SU-DHL-6 (cell line): ENCODE results near the gene AGPAT4.
A peak's percentile ranks its signal among the peaks of the same experiment; 100 is the strongest.

ENCODE experiments used
- H2AFZ ChIP-seq: fragments of 200-600 bp; sonication (generic); 2 replicates; pipeline ENCODE4 v1.6.1; 2014; ENCODE audit warnings: low read depth, mild to moderate bottlenecking, moderate library complexity, mixed read lengths, antibody characterized with exemption, low read length; ENCODE audit not compliant: severe bottlenecking
- H3F3A ChIP-seq: fragments of 200-600 bp; shearing (Covaris generic); 2 replicates; pipeline ENCODE4 v1.6.0; 2016; ENCODE audit warnings: antibody characterized with exemption, mild to moderate bottlenecking; ENCODE audit not compliant: insufficient read depth
- H3K27ac ChIP-seq: fragments of 200-600 bp; sonication (generic); 2 replicates; pipeline ENCODE4 v1.5.1; 2016; ENCODE audit warnings: low read depth, mild to moderate bottlenecking, low read length, moderate library complexity, mixed read lengths
- H3K27me3 ChIP-seq: fragments of 200-600 bp; sonication (generic), shearing (Covaris generic); 2 replicates; pipeline ENCODE4 v1.6.0; 2014; ENCODE audit warnings: mild to moderate bottlenecking, low read length
- H3K36me3 ChIP-seq: fragments of 200-600 bp; sonication (generic); 2 replicates; pipeline ENCODE4 v1.6.1; 2014; ENCODE audit warnings: mild to moderate bottlenecking, low read length, mixed read lengths
- H3K4me2 ChIP-seq: fragments of 300-600, 200-600 bp; shearing (Covaris generic), sonication (generic); 2 replicates; pipeline ENCODE4 v1.6.0; 2014; ENCODE audit warnings: low read length, low read depth, mild to moderate bottlenecking; ENCODE audit not compliant: poor library complexity, severe bottlenecking
- H3K4me3 ChIP-seq: fragments of 200-600 bp; sonication (generic); 2 replicates; pipeline ENCODE4 v1.5.1; 2014; ENCODE audit warnings: antibody characterized with exemption, low read length, mild to moderate bottlenecking, mixed read lengths; ENCODE audit not compliant: insufficient read depth, poor library complexity, severe bottlenecking
- H3K79me2 ChIP-seq: fragments of 200-600 bp; sonication (generic); 2 replicates; pipeline ENCODE4 v1.6.1; 2014; ENCODE audit warnings: mild to moderate bottlenecking, low read length, moderate library complexity; ENCODE audit not compliant: insufficient read depth
- H3K9ac ChIP-seq: fragments of 200-600 bp; sonication (generic); 2 replicates; pipeline ENCODE4 v1.7.0; 2014; ENCODE audit warnings: mild to moderate bottlenecking, low read length
- H3K9me2 ChIP-seq: fragments of 200-600 bp; sonication (generic); replicated peaks from 2 replicates; pipeline ENCODE4 v1.6.1; 2014; ENCODE audit warnings: low read length; ENCODE audit not compliant: insufficient read depth
- H3K9me3 ChIP-seq: fragments of 200-600 bp; sonication (generic); 2 replicates; pipeline ENCODE4 v1.6.1; 2014; ENCODE audit warnings: low read length, mixed read lengths; ENCODE audit not compliant: insufficient read depth
- H4K20me1 ChIP-seq: fragments of 200-600 bp; sonication (generic); 2 replicates; pipeline ENCODE4 v1.6.1; 2014; ENCODE audit warnings: low read depth, mild to moderate bottlenecking, antibody characterized with exemption, low read length, moderate library complexity, mixed read lengths
- EZH2phosphoT487 ChIP-seq: fragments of 200-600 bp; sonication (generic), shearing (Covaris generic); conservative IDR thresholded peaks from 2 replicates; pipeline ENCODE4 v1.6.1; 2018; ENCODE audit warnings: mild to moderate bottlenecking, antibody characterized with exemption, low read length, moderate library complexity, mixed read lengths
- TF ChIP-seq, protein P1 (sequence below): fragments of 200-600 bp; sonication (generic); IDR thresholded peaks from one replicate; pipeline ENCODE4 v1.5.1; 2017; ENCODE audit warnings: antibody characterized with exemption, mild to moderate bottlenecking, low read length, moderate library complexity; ENCODE audit not compliant: insufficient read depth, poor library complexity, severe bottlenecking

The AGPAT4 gene

DNA sequence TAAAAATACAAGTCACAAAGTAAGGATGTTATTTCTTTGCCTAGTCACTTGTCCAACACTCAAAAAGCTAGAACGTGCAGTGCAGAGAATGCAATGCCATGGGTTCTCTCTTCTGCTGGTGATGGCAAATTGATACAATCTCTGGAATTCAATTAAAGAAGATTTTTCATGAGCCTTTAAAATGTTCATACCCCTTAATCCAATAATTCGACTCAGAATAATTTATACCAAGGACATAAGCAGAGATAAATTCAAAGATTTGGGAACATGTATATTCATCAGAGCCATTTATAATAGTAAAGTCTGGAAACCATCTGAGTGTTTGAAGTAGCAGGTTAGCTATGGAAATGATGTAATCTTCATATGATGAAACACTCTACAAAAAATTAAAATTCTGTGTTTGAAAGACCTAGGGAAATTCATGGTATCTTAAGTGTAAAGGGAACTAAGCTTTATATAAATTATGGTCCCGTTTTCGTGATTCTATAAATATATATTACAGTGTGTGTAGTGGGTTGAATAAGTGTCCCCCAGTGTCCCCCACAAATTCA lies 2.8 kb upstream of the AGPAT4 start:
- no peaks in the 10 kb centered on the region for H3K9me2 ChIP-seq
- H2AFZ ChIP-seq: no peak overlapping the region
- H4K20me1 ChIP-seq: no peaks in the 10 kb centered on the region
- no peaks in the 10 kb centered on the region for H3K27me3 ChIP-seq
- no peaks in the 10 kb centered on the region for H3K9me3 ChIP-seq
- no peak overlapping the region for H3K4me3 ChIP-seq
- no peak overlapping the region for H3K9ac ChIP-seq
- H3K79me2 ChIP-seq: no peaks in the 10 kb centered on the region
- H3K4me2 ChIP-seq: no peak overlapping the region
- no peaks in the 10 kb centered on the region for H3F3A ChIP-seq
- no peak for TF ChIP-seq EZH2phosphoT487
- TF ChIP-seq, protein P1, sequence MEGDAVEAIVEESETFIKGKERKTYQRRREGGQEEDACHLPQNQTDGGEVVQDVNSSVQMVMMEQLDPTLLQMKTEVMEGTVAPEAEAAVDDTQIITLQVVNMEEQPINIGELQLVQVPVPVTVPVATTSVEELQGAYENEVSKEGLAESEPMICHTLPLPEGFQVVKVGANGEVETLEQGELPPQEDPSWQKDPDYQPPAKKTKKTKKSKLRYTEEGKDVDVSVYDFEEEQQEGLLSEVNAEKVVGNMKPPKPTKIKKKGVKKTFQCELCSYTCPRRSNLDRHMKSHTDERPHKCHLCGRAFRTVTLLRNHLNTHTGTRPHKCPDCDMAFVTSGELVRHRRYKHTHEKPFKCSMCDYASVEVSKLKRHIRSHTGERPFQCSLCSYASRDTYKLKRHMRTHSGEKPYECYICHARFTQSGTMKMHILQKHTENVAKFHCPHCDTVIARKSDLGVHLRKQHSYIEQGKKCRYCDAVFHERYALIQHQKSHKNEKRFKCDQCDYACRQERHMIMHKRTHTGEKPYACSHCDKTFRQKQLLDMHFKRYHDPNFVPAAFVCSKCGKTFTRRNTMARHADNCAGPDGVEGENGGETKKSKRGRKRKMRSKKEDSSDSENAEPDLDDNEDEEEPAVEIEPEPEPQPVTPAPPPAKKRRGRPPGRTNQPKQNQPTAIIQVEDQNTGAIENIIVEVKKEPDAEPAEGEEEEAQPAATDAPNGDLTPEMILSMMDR: no peak
- no peak overlapping the region for H3K27ac ChIP-seq
- H3K36me3 ChIP-seq: no peaks in the 10 kb centered on the region

DNA sequence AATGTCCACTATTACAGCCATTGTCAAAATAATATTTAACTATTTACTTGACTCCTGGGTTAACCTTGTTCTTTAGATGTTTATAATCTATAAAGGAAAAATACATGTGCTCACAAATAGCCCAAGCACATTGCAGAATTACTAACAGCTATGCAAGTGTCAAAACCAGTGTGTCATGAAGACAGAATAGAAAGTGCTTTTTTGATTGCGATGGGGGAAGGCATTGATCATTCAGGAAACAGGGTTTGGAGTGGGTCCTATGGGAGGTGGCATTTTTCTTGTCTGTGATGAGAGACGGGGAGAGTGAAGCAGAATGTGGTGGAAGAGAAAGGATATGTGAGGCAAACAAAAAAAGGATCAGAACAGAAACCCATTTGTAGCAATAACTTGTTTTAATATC lies 1.0 kb upstream of the AGPAT4 start:
- H3K79me2 ChIP-seq: no peaks in the 10 kb centered on the region
- H4K20me1 ChIP-seq: no peaks in the 10 kb centered on the region
- no peaks in the 10 kb centered on the region for H3K27me3 ChIP-seq
- no peak overlapping the region for H3K9ac ChIP-seq
- no peaks in the 10 kb centered on the region for H3K9me3 ChIP-seq
- H3K36me3 ChIP-seq: no peaks in the 10 kb centered on the region
- no peak overlapping the region for H3K4me3 ChIP-seq
- H2AFZ ChIP-seq: peak overlapping the region; percentile 95
- no peaks in the 10 kb centered on the region for H3F3A ChIP-seq
- no peak overlapping the region for H3K4me2 ChIP-seq
- no peak for TF ChIP-seq EZH2phosphoT487
- TF ChIP-seq, protein P1: no peak
- no peak overlapping the region for H3K27ac ChIP-seq
- H3K9me2 ChIP-seq: no peaks in the 10 kb centered on the region

DNA sequence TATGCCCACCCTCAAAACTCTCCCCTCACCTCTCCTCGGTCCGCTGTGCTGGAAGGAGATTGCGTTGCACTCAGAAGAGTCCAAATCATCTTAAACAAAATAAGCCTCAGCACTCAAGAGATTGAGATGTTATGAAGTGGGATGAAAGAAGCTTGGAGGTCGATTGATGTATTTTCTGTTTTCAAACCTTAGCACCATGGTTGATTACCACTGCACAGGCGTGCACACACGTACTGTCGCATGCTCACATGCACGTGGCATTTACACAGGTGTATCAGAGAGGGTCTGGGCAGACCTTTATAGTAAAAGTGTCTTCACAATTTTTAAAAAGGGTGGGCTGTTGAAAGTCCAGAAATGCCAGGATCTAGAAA lies 612 bp upstream of the AGPAT4 start:
- Histone ChIP-seq H3K4me3 (peak overlapping the region; percentile 61), H2AFZ (peak overlapping the region; percentile 95), H3K27me3 (no peaks in the 10 kb centered on the region), H4K20me1 (no peaks in the 10 kb centered on the region), H3K9me2 (no peaks in the 10 kb centered on the region), H3F3A (no peaks in the 10 kb centered on the region), H3K36me3 (no peaks in the 10 kb centered on the region), H3K79me2 (no peaks in the 10 kb centered on the region), H3K9ac (peak overlapping the region; percentile 43), H3K27ac (no peak overlapping the region), H3K4me2 (peak overlapping the region; percentile 81), H3K9me3 (no peaks in the 10 kb centered on the region)
- TF ChIP-seq, protein P1: no peak
- no peak for TF ChIP-seq EZH2phosphoT487
